Activated CD8-positive, alpha-beta memory T cell treated with anti-CD3 and anti-CD28 coated beads, Interleukin-2, amount 50 U/mL, for 4 hours (primary cell): ENCODE results near the gene FRRS1.
"Not testable (repeated sequence)": the region's sequence is repeated elsewhere in the genome, so short reads cannot be mapped to it uniquely, and the experiment has no call there.

ENCODE experiments used
- DNase-seq: peaks from one replicate; pipeline ENCODE4 v3.0.0-alpha.2; 2020

The FRRS1 gene, protein sequence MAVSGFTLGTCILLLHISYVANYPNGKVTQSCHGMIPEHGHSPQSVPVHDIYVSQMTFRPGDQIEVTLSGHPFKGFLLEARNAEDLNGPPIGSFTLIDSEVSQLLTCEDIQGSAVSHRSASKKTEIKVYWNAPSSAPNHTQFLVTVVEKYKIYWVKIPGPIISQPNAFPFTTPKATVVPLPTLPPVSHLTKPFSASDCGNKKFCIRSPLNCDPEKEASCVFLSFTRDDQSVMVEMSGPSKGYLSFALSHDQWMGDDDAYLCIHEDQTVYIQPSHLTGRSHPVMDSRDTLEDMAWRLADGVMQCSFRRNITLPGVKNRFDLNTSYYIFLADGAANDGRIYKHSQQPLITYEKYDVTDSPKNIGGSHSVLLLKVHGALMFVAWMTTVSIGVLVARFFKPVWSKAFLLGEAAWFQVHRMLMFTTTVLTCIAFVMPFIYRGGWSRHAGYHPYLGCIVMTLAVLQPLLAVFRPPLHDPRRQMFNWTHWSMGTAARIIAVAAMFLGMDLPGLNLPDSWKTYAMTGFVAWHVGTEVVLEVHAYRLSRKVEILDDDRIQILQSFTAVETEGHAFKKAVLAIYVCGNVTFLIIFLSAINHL

DNA sequence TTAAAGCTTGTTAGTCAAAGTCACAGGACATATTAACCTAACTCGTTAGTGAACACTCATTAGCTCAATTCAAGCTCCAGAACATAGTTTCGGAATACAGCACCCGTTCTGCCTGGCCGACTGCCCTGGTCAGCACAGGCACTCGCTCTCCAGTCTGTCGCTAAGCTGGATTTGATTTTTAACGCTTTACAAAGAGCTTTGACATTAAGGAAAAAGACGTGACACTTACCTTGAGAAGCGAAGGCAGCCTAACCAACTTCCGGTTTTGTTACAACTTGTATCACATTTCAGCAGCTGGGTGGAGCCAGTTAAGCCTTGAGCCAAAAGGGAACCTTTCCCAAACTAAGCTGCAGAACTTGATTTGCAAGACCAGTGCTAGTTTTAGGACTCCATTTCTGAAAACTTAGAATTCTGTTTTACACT lies at the start of gene FRRS1:
TSS of gene FRRS1 (minus strand) at position 258 of the 423 bp plus-strand sequence. CDS start 17,867 bp downstream, outside the sequence.
- peak; percentile 16 for DNase-seq

DNA sequence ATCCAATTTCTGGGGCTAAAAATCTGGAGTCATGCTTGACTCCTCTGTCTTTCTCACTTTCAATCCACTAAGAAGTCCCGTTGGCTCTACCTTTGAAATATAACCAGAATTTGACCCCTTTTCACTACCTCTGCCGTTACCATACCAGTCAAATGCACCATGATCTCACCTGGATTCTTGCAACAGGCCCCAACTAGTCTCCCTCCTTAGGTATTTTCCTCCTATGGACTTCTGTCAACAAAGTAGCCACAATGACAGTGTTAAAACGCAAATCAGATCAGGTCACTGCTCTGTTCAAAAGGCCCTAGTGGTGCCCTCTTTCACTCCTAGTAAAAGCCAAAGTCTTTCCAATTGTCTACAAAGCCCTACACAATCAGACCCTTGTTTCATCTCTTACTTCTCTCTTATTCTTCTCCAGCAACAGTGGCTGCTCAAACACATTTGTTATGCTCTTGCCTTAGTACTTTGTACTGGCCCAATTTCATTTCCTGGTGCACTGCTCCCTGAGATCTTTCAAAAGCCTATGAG lies 48.0 kb upstream of the FRRS1 start:
- no peak for DNase-seq

DNA sequence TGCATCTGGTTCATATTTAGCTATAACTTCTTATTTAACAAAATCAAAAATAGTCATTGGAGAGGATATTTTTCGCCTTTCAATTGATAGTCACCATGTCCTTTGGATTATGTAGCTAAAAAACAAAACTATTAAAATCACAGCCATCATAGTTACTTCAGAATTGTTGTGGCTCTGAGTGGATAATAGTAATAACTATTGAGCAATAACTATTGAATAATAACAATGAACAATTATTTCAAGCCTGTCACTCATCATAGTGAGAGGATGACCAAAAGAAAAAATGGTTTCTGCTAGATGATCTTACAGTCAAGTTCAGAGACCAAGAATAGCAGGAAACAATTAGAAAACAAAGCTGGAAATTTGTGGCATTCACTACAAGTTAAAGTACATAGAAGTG lies 45.3 kb upstream of the FRRS1 start:
- DNase-seq: no peak

DNA sequence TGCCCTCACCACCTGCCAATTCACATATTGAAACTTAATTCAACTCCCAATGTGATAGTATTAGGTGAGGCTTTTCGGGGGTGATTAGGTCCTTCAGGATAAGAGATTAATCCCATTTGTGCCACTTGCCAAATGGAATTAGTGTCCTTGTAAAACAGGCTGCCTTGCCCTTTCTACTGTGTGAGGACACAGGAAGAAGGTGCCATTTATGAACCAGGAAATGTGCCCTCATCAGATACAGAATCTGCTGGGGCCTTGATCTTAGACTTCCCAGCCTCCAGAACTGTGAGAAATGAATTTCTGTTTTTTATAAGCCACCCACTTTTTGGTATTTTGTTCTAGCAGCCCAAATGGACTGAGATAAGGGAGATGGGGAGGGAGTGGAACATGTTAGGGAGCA lies 44.6 kb upstream of the FRRS1 start:
- no peak for DNase-seq

DNA sequence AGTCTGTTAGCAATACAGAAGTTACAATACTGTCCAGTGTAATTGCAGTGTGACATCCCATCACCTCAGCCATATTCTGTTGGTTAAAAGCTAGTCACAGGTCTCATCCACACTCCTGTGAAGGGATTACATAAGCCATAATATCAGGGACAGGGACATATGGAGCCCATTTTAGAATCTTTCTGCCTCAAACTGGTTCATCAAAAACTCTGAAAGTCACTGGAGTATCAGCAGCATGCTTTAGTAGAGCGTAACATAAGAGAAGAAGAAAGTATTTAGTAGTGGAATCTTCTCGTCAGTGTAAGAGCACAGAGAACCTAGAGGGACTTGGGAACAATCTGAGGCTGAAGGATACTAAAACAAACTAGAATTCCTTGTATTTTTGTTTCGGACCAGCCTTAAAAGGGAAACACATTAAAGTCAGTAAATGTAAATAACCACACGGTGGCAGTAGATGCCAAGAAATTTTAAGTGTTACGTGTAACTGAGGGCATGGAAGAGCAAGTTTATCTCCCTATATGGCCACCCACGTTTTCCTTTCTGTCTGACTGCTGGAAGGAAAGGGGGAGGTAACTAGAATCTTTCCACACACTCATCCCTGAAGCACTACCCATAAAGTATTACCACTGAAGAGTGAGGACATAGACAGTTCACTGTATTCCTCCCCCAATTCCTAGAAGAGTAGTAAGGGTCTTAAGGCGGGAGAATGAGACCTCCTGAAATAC lies 42.1 kb upstream of the FRRS1 start:
- DNase-seq: no peak

DNA sequence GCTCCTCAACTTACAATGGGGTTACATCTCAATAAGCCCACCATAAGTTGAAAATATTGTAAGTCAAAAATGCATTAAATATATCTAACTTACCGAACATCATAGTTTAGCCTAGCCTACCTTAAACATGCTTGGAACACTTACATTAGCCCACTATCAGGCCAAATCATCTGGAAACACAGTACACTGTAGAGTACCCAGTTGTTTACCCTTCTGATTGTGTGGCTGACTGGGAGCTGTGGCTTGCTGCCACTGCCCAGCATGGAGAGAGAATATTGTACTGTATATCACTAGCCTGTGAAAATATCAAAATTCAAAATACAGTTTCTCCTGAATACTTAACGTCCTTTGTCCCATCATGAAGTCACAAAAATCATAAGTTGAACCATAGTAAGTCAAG lies 40.4 kb upstream of the FRRS1 start:
- DNase-seq: no peak

DNA sequence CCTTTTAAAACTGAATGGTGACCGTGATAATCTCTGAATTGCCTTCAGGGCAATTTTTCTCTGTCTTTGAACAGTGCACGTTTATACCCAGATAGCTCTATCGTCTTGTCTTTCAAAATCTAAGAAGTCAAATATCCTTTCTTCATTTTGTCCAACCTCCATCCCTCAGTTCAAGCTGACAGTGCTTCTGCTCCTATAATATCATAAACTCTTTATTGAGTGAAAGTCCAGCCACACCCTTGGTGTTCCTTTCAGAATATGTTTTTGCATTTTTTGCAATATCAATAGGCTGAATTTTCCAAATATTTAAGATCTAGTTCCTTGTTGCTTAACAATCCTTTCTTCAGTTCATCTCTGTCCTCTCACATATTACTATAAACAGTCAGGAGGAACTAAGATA lies 35.1 kb upstream of the FRRS1 start:
- DNase-seq: no peak

DNA sequence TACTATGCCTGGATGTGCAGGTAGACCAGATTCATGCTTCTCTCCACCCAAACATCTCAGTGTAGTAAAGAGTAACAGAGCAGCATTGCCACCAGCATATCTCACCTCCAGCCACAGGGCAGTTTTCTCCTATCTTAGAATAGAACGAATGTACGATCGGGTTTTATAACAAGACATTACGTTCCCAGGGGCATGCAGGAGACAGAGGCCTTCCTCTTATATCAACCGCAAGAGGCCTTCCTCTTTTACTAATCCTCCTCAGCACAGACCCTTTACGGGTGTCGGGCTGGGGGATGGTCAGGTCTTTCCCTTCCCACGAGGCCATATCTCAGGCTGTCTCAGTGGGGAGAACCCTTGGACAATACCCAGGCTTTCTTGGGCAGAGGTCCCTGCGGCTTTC lies 27.4 kb upstream of the FRRS1 start:
- DNase-seq: not testable (repeated sequence)

DNA sequence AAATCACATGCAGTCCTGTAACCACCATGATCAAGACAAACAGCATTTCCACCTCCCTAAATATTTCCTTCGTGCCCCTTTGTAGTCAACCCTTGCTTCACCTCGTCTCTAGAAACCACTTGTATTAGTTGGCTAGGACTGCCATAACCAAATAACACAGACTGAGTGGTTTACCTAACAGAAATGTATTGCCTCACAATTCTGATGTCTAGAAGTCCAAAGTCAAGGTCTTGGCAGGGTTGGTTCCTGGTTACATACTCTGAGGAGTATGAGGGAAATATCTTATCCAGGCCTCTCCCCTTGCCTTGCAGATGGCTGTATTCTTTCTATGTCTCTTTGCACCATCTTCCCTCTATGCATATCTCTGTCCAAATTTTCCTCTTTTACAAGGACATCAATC lies 23.3 kb upstream of the FRRS1 start:
- DNase-seq: no peak

DNA sequence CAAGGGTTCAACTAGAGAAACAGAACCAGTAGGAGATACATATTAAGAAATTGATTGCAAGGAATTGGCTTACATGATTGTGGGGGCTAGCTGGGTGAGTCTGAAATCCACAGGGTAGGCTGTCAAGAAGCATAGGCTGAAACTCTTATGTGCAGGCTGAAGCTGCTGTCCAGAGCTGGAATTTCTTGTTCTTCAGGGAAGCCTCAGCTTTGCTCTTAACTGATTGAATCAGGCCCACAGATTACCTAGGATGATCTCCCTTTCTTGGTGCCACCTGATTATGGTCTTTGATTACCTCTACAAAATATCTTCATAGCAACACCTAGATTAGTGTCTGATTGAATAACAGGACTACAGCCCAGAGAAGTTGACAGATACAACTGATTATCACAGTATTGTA lies 22.5 kb upstream of the FRRS1 start:
- DNase-seq: no peak

DNA sequence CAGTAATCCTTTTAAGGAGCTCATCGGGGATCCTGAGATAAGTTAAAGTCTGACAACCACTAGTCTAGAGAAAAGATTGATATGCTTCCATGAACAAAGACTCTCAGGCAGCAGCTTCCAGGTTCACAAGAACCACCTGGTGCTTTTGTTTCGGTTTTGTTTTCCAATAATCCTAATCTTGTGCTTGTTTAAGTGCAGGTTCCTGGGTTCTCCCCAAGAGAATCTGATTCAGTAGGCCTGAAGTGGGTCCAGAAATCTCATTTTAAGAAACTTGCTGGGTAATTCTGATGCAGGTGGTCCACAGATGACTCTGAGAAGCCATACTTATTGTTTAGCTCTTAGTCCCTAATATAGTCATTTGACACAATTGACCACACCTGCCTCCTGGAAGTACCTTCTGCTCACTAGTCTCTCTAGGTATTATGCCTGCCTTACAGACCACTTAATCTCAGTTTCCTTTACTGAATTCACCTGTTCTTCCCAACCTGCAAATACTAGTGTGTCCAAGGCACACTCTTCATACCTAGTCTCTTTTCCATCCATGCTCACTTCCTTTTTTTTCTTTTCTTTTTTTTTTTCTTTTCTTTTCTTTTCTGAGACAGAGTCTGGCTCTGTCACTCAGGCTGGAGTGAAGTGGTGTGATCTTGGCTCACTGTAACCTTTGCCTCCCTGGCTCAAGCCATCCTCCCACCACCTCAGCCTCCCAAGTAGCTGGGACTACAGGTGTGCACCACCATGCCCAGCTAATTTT lies 20.5 kb upstream of the FRRS1 start:
- DNase-seq: no peak

DNA sequence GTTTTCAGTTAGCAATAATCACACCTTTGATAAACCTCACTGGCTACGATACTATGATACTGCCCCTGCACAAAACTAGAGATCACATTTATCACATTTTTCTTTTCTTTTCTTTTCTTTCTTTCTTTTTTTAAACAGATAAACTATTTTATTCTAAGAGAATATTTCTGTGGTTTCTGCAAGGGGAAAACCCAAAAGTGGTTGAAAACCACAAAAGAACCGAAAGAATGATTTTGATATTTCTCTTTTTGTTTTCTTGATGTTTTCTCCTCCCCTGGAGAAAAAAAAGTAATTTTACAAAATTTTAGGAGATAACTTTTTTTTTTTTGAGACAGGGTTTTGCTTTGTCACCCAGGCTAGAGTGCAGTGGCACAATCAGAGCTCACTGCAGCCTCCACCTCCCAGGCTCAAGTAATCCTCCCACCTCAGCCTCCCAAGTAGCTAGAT lies 18.4 kb upstream of the FRRS1 start:
- DNase-seq: no peak

DNA sequence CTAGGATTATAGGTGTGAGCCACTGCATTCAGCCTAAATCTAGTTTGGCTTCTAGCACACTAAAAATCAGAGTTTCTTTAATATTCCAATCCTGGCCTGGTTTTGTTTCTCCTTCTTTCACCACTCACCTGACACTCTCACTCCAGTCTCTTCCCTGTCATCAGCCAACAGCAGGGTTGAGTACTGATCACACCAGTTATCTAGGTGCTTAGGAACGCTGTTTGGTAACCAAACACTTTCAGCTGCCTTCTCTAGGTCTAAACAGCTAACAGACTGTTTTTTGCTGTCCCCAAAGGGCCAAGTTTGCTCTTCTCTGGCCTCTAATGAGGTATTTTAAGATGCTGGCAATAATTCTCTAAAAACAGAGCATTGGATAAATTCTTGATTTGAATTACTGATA lies 17.7 kb upstream of the FRRS1 start:
- DNase-seq: no peak

DNA sequence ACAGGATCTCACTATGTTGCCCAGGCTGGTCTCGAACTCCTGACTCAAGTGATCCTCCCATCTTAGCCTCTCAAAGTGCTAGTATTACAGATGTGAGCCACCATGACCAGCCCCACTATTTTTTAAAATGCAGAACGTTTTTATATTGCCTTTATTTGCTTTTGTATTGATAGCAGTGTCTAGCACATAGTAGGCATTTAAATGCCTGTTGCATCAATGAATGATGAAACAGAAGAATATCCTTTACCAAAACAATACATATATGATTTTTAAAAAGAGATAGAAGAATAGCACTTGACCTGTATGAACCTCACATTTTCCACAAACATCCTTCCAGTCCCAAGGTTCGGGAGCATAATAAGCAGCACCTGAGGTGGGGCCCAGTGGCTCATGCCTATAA lies 16.5 kb upstream of the FRRS1 start:
- no peak for DNase-seq

DNA sequence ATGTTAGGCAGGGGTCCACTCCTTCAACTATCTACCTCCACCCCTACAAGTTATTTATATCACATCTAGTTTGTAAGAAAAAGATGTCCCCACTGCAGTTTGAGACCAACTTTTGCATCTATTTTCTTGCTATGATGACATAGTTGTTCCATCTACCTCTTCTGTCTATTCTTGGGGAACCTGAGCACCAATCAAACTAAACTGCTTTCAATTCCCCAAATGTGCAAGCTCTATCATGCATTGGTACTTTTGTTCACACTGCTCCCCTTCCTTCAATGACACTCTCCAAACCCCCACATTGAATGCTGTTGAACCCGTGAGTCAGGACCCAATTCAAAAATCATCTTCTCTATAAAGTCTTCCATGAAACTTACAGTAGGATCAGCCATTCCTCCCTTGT lies 16.0 kb upstream of the FRRS1 start:
- DNase-seq: no peak

DNA sequence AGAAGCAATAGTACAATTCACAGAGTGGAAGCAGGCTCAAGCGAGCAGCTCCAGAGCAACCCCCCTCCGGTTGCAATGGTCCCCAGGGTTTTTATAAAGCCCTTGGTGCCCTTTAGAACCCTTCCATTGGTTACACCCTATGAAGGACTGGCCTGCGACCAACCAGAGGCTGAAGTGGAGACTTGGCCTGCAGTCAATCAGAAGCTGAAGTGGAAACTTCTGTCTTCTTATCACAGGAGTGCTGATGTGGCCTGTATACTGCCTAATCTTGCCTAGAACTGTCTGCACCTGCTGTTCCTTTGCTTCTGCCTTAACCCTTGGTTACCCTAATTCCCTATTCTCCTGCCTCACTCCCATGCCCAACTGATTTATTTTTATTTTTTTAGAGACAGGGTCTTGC lies 15.4 kb upstream of the FRRS1 start:
- no peak for DNase-seq

DNA sequence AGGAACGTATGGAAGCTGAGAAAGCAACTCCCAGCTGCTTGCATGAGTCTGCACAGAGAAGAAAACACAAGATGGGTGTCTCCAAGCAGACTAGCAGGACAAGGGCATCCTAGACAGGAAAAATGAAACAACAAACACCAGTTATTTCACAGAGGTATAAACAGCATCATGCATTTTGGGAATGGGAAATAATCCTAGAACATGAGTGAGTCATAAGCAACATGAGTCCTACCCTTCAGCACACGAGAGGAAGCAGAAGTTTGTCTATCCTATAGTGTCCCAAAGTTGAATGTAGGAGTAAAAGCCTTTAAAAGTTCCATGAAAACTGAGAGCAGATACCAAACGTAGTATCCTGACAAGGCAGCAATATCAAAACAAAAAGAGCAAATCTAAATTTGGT lies 11.3 kb upstream of the FRRS1 start:
- no peak for DNase-seq

DNA sequence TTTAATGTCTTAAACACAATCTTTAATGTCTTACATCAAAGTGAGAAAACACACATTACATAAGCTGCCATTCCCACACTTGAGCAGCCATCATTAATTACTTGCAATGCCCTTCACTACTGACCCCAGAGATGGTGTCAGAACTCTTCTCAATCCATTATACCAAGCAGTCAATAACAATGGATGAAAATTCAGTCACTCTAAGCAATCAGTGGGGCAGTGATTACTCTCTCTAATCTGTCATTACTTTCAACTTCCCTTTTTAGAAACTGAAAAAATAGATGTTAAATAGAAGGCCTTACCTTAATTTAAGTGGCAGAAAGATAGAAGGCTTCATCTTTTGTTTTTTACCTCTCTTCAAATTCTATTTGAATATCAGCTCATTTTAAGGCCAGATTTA lies 9.7 kb upstream of the FRRS1 start:
- no peak for DNase-seq

DNA sequence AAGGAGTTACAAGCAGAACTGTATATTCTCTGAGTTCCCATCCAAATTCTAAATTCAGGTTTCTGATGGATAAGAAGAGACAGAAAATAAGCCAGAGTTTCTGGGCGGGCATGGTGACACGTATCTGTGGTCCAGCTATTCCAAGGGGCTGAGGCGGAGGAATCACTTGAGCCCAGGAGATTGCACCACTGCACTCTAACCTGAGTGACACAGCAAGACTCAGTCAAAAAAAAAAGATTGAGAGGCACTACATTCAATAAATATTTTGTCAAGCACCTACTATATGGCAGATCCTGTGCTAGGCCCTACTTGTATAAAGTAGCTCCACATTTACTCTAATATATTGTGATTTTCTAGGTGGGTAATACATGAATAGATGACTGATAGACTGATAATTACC lies 6.4 kb upstream of the FRRS1 start:
- DNase-seq: no peak

DNA sequence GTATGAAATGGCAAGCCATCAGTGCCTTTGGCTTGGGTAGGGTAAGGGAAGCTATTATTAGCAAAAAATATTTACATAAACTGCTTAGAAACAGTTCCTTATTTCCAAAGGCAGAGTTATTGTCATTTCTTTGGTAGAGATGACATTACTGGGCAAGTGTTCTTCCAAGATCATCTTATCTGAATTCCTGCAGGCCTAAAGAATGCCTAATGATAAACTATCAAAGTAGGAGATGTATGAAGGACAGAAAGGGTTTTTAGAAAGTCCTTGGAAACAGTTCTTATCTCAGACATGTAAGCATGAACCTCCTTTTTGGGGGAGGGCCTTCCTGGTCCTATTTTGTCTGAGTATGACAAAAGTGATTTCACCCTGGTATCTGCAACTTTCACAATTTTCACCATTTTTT lies 5.1 kb upstream of the FRRS1 start:
- DNase-seq: no peak

DNA sequence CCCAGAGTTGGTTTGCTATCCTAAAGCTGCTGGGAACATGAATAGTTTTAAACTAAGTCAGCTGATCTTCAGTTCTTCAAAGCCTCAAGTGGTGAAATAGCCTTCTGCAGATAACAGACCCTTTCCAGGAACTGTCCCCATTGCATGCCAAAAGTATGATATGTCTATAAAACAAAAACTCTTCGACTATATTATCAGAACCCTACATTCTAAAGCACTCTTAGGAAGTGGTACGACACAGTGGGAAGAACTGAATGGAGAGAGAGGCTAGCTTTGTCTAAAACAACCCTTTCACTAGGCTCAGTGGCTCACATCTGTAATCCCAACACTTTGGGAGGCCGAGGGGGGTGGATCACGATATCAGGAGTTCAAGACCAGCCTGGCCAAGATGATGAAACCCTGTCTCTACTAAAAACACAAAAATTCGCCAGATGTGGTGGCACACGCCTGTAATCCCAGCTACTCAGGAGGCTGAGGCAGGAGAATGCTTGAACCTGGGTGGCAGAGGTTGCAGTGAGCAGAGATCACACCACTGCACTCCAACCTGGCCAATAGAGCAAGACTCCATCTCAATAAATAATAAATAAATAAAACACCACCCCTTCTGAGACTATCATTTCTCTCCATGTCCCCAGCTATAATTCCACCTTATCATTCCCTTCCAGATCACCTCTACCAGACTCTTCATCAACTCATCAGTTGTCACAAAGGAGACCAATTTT lies 2.2 kb upstream of the FRRS1 start:
- no peak for DNase-seq

DNA sequence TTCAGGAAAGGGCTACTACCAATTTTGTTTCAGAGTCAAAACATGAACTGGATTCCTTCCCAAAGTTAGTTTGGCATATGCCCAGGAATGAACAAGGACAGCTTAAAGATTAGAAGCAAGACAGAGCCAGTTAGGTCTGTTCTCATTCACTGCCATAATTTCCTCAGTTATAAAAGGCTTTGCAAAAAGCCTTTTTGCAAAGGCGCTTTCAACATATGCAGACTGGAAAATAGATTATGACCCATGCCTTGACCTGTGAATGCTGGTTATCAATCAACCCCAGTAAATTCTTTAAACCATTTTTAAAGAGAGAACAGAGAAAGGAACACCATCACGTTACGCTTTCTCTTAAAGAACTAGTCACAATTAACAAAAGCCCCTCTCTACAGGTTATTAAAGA lies 1.7 kb upstream of the FRRS1 start:
- no peak for DNase-seq
